KBM-7 (cell line): Measurements from ENCODE around the gene MYH11.
"Not testable (repeated sequence)": the region's sequence is repeated elsewhere in the genome, so short reads cannot be mapped to it uniquely, and the experiment has no call there.

Source experiments
- DNase-seq: peaks from one replicate; pipeline ENCODE4 v3.0.0-alpha.2; 2015
- in situ Hi-C: fragments of 300-500 bp; cut with MboI; formaldehyde crosslinking; loops from 2 replicates; pipeline ENCODE4 v1.14.3; 2020; ENCODE audit warnings: low sequenced_read_pairs, low pct_unique_long_range_greater_than_20kb, mixed read lengths

Gene MYH11

DNA sequence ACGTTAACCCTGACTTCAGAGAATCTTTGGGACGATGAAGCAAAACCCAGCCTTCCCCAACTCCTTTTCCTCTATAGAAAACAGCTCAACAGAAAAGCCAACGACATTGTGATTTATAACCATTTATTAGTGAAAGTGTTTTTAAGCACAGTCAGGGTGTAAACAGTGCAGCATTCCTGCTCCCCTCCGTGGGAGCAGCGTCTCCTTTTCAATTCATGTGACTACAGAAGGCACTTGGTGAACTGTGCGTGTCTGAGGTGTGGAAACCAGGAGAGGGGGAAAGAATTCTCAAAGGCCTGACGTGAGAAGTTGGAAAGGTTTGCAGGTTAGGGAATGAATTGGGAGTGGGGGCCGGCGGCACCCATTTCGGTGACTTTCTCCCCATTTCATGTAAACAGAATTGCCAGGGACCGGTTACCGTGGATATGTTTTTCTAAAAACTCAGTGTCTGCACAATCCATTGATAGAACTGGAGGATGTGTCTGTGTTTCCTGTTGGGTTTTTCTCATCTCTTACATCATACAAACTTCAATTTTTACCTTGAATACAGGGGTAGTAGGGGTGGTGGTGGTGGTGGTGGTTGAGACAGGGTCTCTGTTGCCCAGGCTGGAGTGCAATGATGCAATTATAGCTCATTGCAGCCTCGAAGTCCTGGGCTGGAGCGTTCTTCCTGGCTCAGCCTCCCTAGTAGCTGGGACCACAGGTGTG is 153.6 kb downstream of the MYH11 start:
- in situ Hi-C loops = no loop called here
- DNase-seq = no peak

GRCh38 chr16:15701975-15702970 is 154.6 kb downstream of the MYH11 start:
- DNase-seq = no peak
- in situ Hi-C loops = no loop called here

GRCh38 chr16:15701367-15701766 is 155.5 kb downstream of the MYH11 start:
- in situ Hi-C loops = no loop called here
- no peak for DNase-seq

- DNase-seq = no peak
- in situ Hi-C loops = no loop called here
Observed at GRCh38 chr16:15699819-15700218, 157.0 kb downstream of the MYH11 start.

- in situ Hi-C loops = no loop called here
- no peak for DNase-seq
Observed at GRCh38 chr16:15694499-15694898, 162.3 kb downstream of the MYH11 start.

DNA sequence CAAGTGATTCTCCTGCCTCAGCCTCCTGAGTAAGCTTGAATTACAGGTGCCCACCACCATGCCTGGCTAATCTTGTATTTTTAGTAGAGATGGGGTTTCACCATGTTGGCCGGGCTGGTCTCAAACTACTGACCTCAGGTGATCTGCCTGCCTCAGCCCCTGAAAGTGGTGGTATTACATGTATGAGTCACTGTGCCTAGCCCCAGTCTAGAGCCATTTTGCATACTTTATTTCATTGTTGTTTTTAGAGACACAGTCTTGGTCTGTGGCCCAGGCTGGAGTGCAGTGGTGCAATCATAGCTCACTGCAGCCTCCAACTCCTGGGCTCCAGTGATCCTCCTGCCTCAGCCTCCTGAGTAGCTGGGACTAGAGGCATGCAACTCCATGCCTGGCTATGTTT is 164.3 kb downstream of the MYH11 start:
- DNase-seq, in situ Hi-C loops: not testable (repeated sequence)

DNA sequence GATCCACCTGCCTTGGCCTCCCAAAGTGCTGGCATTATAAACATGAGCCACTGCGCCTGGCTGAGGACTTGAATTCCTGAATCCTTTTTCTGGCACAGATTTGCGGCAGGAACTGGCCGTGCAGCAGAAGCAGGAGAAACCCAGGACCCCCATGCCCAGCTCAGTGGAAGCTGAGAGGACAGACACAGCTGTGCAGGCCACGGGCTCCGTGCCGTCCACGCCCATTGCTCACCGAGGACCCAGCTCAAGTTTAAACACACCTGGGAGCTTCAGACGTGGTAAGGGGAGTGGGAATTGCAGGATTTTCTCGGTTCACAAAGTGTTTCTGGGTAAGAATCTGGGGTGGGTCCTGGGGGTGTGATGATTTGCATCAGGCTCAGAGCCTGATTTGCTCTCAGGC is 165.8 kb downstream of the MYH11 start:
- DNase-seq = no peak
- in situ Hi-C loops = no loop called here

- in situ Hi-C loops = no loop called here
- DNase-seq = no peak
Observed at GRCh38 chr16:15690296-15690695, 166.5 kb downstream of the MYH11 start.

DNA sequence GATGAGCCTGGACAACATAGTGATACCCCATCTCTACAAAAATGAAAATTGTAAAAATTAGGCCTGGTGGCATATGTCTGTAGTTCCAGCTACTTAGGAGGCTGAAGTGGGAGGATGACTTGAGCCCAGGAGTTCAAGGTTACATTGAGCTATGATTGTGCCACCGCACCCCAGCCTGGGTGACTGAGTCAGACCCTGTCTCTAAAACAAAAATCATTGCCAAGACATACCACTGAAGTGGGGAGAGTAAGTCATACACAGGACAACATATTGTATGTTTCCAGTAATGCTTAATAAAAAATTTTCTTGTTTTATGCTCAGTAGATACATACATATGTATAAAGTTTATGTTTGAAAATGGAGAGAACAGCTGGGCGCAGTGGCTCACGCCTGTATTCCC is 167.5 kb downstream of the MYH11 start:
- in situ Hi-C loops = no loop called here
- DNase-seq = no peak

DNA sequence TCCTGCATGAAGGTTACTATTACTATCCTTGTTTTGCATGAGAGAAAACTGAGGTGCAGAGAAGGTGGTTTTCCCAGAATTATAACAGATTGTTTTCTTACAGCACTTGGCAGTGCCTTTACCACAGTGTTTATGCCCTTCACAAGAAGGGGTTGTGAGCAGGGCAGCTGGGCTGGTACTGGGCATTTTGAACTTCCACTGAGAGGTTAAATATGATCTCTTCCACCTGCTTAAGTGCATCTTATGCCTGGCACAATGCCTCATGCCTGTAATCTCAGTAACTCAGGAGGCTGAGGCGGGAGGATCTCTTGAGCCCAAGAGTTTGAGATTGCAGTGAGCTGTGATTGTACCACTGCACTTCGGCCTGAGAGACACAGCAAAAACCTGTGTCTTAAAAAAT is 170.5 kb downstream of the MYH11 start:
- in situ Hi-C loops = no loop called here
- DNase-seq = no peak

DNA sequence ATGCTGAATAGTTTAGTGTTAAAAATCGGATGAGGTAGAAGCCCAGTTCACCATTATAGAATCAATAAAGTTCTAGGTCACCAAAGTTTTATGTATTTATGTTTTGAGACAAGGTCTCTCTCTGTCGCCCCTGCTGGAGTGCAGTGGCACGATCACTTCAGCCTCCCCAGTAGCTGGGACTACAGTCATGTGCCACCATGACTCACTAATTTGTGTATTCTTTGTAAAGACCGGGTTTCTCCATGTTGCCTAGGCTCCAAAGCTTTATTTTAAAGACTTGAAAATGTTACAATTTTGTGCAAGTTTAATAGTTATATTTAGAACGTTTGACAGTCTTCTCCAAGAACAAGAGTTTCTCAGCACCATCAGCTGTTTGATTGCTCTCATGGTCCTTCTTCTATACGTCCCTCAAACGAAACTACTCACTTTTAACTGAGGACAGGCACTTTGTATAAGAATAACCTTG is 174.7 kb downstream of the MYH11 start:
- peak; percentile 68 for DNase-seq
- in situ Hi-C loops = no loop called here

DNA sequence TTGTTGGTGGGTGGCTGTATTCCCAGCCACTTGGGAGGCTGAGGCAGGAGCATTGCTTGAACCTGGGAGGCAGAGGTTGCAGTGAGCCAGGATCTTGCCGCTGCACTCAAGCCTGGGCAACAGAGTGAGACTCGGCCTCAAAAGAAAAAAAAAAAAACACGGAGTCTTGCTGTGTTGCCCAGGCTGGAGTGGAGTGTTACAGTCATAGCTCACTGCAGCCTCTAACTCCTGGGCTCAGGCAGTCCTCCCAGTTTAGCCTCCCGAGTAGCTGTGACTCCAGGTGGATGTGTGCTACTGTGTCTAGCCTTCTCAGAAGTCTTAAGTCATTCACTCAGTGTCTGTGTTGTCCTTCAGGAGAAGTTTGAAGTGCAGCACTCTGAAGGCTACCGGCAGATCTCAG is 179.4 kb downstream of the MYH11 start:
- in situ Hi-C loops = no loop called here
- no peak for DNase-seq

GRCh38 chr16:15676506-15676905 is 180.3 kb downstream of the MYH11 start:
- DNase-seq = no peak
- in situ Hi-C loops = no loop called here

- DNase-seq = no peak
- in situ Hi-C loops = no loop called here
Observed at GRCh38 chr16:15674571-15674970, 182.3 kb downstream of the MYH11 start.

- DNase-seq = peak; percentile 97
- in situ Hi-C loops = no loop called here
Observed at GRCh38 chr16:15672514-15673167, 184.2 kb downstream of the MYH11 start.

DNA sequence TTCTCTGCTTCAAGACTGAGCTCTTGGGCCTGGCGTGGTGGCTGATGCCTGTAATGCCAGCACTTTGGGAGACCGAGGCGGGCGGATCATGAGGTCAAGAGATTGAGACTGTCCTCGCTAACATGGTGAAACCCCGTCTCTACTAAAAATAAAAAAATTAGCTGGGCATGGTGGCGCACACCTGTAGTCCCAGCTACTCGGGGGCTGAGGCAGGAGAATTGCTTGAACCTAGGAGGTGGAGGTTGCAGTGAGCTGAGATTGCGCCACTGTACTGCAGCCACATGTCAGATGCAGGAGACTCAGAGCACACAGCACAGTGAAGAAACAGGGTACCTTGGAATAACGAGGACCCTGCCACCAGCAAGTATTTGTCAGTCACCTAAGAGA is 184.7 kb downstream of the MYH11 start:
- DNase-seq, in situ Hi-C loops: not testable (repeated sequence)

- no peak for DNase-seq
- in situ Hi-C loops = no loop called here
Observed at GRCh38 chr16:15671530-15672117, 185.2 kb downstream of the MYH11 start.

DNA sequence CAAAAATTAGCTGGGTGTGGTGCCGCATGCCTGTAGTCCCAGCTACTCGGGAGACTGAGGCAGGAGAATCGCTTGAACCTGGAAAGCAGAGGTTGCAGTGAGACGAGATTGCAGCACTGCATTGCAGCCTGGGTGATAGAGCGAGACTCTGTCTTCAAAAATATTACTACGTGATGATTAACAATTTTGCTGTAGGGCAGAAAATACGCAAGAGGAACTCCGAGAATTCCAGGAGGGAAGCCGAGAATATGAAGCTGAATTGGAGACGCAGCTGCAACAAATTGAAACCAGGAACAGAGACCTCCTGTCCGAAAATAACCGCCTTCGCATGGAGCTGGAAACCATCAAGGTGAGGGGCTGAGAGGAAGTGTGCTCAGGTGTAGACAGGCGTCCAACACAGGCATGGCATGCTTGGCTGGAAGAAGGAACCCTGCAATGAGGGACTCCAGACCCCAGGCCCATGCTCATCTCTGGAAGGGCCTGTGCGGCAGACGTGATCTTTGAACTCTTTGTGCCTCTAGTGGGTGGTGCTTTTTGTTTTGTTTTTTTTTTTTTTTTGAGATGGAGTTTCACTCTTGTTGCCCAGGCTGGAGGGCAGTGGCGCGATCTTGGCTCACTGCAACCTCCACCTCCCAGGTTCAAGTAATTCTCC is 189.6 kb downstream of the MYH11 start:
- DNase-seq = no peak

DNA sequence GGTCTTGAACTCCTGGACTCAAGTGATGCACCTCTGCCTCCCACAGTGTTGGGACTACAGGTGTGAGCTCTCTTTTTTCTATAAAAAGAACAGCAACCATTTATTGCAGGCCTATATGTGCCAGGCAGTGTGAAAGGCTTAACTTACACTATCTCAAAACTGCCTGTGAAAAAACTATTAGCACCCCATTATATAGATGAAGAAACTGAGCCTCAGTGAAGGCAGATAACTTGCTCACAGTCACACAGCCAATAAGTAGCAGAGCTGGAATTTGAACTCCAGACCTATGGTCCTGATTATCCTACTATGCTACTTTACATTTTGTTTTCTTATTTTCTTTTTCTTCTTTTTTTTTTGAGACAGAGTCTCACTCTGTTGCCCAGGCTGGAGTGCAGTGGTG is 191.7 kb downstream of the MYH11 start:
- in situ Hi-C loops = no loop called here
- DNase-seq = no peak

More for the DNA sequence above, 189.6 kb downstream of the MYH11 start:
- in situ Hi-C loops = no loop called here
